Measurements from ENCODE around the gene TRIML1.

DNA sequence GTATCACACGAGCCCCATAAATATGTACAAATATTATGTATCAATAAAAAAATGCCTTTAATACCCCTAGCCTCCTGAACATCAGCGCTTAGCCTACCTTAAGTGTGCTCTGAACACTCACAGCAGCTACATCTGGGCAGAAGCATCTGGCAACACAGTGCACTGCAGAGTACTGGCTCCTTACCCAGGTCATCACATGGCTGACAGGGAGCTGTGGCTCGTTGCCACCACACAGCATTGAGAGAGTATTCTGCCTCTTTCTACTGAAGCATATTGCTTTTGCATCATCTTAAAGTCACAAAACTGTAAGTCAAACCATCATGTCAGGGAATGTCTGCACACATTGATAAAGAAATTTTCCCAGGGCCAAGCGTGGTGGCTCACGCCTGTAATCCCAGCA, 55.2 kb downstream of the TRIML1 start:
- TF ChIP-seq CTCF (conservative IDR thresholded peaks at IDR 0.05; ENCODE audit: low read length), result no peak
- TF ChIP-seq EZH2phosphoT487 (IDR thresholded peaks at IDR 0.05; ENCODE audit: borderline replicate concordance), result no peak
